Body of pancreas (tissue), 4 donors: ENCODE results near the gene MGLL. TPM values are rescaled to one million over a fixed set of nuclear protein-coding genes. Genes with fewer than 3 reads are reported as not detected.

Source experiments
- ATAC-seq: fragments of 150-250 bp; one replicate; pipeline ENCODE4 v1.9.1; 2016
- DNase-seq, 4 donors: peaks; one replicate each; pipeline ENCODE4 v3.0.0-alpha.2; 2019
- H3K27ac ChIP-seq, 4 donors: fragments of 200-600 bp; sonication (generic); 1 replicate in 3 of 4; 2 replicates in 1 of 4; pipeline versions ENCODE4 v1.5.1 to v1.6.1; 2016 to 2019; ENCODE audit warnings: mild to moderate bottlenecking in 1 of 4, mixed read lengths in 1 of 4, moderate library complexity in 1 of 4
- H3K27me3 ChIP-seq, 2 donors: fragments of 200-600 bp; sonication (generic); one replicate each; pipeline ENCODE4 v1.6.0; 2016; ENCODE audit warnings: mild to moderate bottlenecking in 1 of 2
- H3K36me3 ChIP-seq, 2 donors: fragments of 200-600 bp; sonication (generic); replicated peaks in 1 of 2; 2 replicates each; pipeline ENCODE4 v1.5.1; 2016; ENCODE audit warnings: low read depth in 2 of 2; ENCODE audit not compliant: insufficient read depth in 1 of 2
- H3K4me1 ChIP-seq: fragments of 200-600 bp; sonication (generic); one replicate; pipeline ENCODE4 v1.6.0; 2016
- H3K4me3 ChIP-seq, 2 donors: fragments of 200-600 bp; sonication (generic); 1 replicate in 1 of 2; 2 replicates in 1 of 2; pipeline ENCODE4 v1.5.1; 2016 to 2019
- H3K9me3 ChIP-seq, 3 donors: fragments of 200-600 bp; sonication (generic); 1 replicate in 2 of 3; 2 replicates in 1 of 3; pipeline ENCODE4 v1.5.1; 2016
- CTCF ChIP-seq, 7 experiments: fragments of 450-650 bp in 4 of 7; fragments of 200-600 bp in 3 of 7; sonication (generic) in 3 of 7; IDR thresholded peaks; one replicate each; pipeline ENCODE4 v1.5.1; 2016 to 2019; ENCODE audit warnings: antibody characterized with exemption in 7 of 7
- POLR2A ChIP-seq, 3 donors: fragments of 450-650 bp; IDR thresholded peaks; one replicate each; pipeline ENCODE4 v1.6.1; 2016; ENCODE audit warnings: antibody characterized with exemption in 3 of 3, mild to moderate bottlenecking in 2 of 3
- WGBS, 2 donors: methylation state at CpG; one replicate each; pipeline ENCODE4 v1.1.5; 2017; 5-methylcytosine and 5-hydroxymethylcytosine counted together
- intact Hi-C: fragments of 100-400 bp; cut with DNase I; formaldehyde crosslinking; loops from one replicate; pipeline ENCODE4 v1.15.1; 2023
- total RNA-seq, 2 donors: library from RNA; depleted of rRNA; stranded (reverse); fragments of >200 nt; gene quantifications; one replicate each; pipeline ENCODE4 v1.1.0, GENCODE V29; 2016

The MGLL gene
- total RNA-seq, 2 donors from 2014 or later: 14.8 to 20.2 TPM

GRCh38 chr3:127839099-127839498, 16.8 kb upstream of the MGLL start:
- intact Hi-C loops: loop anchor here (10.0 kb wide), 1 partner anchor 264 kb away; no protein-coding TSS in a partner anchor
- TF ChIP-seq POLR2A (IDR thresholded peaks at IDR 0.05) (no peak), CTCF (IDR thresholded peaks at IDR 0.05) (no peak)
- H3K36me3 ChIP-seq: no peaks in the 10 kb centered on the region
- 76 to 83% methylated on average over 5 of the region's 5 CpGs for WGBS, 2 donors
- DNase-seq (no peak), ATAC-seq (no peak)
- H3K9me3 ChIP-seq: no peaks in the 10 kb centered on the region
- H3K4me1 ChIP-seq: no peaks in the 10 kb centered on the region
- no peak overlapping the region for H3K4me3 ChIP-seq
- H3K27ac ChIP-seq: no peak overlapping the region
- H3K27me3 ChIP-seq: no peaks in the 10 kb centered on the region

GRCh38 chr3:127835993-127836882, 13.9 kb upstream of the MGLL start:
- Histone ChIP-seq H3K9me3 (no peaks in the 10 kb centered on the region), H3K27me3 (no peaks in the 10 kb centered on the region), H3K4me1 (no peaks in the 10 kb centered on the region), H3K36me3 (no peaks in the 10 kb centered on the region), H3K4me3 (no peak overlapping the region), H3K27ac (no peak overlapping the region)
- no peak for TF ChIP-seq POLR2A (IDR thresholded peaks at IDR 0.05)
- TF ChIP-seq CTCF (IDR thresholded peaks at IDR 0.05): no peak
- intact Hi-C loops: loop anchor here (10.0 kb wide), 1 partner anchor 261 kb away; no protein-coding TSS in a partner anchor
- DNase-seq: no peak
- no peak for ATAC-seq
- WGBS, 2 donors: 68 to 70% methylated on average over 8 of the region's 8 CpGs

GRCh38 chr3:127834771-127835170, 12.5 kb upstream of the MGLL start:
- no peak overlapping the region for H3K27ac ChIP-seq
- intact Hi-C loops: loop anchor here (5.0 to 10.0 kb wide), 2 partner anchors 187 to 260 kb away; no protein-coding TSS in a partner anchor
- WGBS, 2 donors: 88 to 93% methylated on average over 4 of the region's 4 CpGs

GRCh38 chr3:127833281-127834032, 11.1 kb upstream of the MGLL start:
- Histone ChIP-seq H3K9me3 (no peaks in the 10 kb centered on the region), H3K4me3 (no peak overlapping the region), H3K4me1 (no peaks in the 10 kb centered on the region), H3K27ac (no peak overlapping the region), H3K27me3 (no peaks in the 10 kb centered on the region), H3K36me3 (no peaks in the 10 kb centered on the region)
- intact Hi-C loops: loop anchor here (5.0 to 10.0 kb wide), 2 partner anchors 186 to 259 kb away; no protein-coding TSS in a partner anchor
- ATAC-seq (no peak), DNase-seq (no peak)
- WGBS, 2 donors: 67 to 74% methylated on average over 2 of the region's 2 CpGs
- no peak for TF ChIP-seq CTCF (IDR thresholded peaks at IDR 0.05)
- no peak for TF ChIP-seq POLR2A (IDR thresholded peaks at IDR 0.05)

More at GRCh38 chr3:127834771-127835170, 12.5 kb upstream of the MGLL start:
- Histone ChIP-seq H3K36me3 (no peaks in the 10 kb centered on the region), H3K9me3 (no peaks in the 10 kb centered on the region), H3K4me1 (no peaks in the 10 kb centered on the region), H3K27me3 (no peaks in the 10 kb centered on the region), H3K4me3 (no peak overlapping the region)
- no peak for TF ChIP-seq CTCF (IDR thresholded peaks at IDR 0.05)
- TF ChIP-seq POLR2A (IDR thresholded peaks at IDR 0.05): no peak
- DNase-seq (no peak), ATAC-seq (no peak)
